Transverse colon (tissue), 4 donors: Measurements from ENCODE around the gene CACNA2D4. TPM values are rescaled to one million over a fixed set of nuclear protein-coding genes. Genes with fewer than 3 reads are reported as not detected.

ENCODE experiments used
- DNase-seq: peaks from one replicate; pipeline ENCODE4 v3.0.0-alpha.2; 2019
- H3K27ac ChIP-seq, 4 donors: fragments of 200-600 bp; sonication (generic); 2 replicates each; pipeline ENCODE4 v1.5.1; 2016 to 2018; ENCODE audit warnings: inconsistent platforms in 4 of 4
- H3K27me3 ChIP-seq: fragments of 200-600 bp; sonication (generic); 2 replicates; pipeline ENCODE4 v1.5.1; 2017; ENCODE audit warnings: inconsistent platforms
- H3K36me3 ChIP-seq, 4 donors: fragments of 200-600 bp; sonication (generic); 2 replicates each; pipeline ENCODE4 v1.5.1; 2017 to 2019; ENCODE audit warnings: inconsistent platforms in 4 of 4
- H3K4me1 ChIP-seq, 4 donors: fragments of 200-600 bp; sonication (generic); 2 replicates each; pipeline ENCODE4 v1.5.1; 2017 to 2020; ENCODE audit warnings: inconsistent platforms in 4 of 4
- H3K4me3 ChIP-seq, 4 donors: fragments of 200-600 bp; sonication (generic); 1 replicate in 1 of 4; 2 replicates in 3 of 4; pipeline versions ENCODE4 v1.5.1 to v1.6.1; 2017 to 2019; ENCODE audit warnings: inconsistent platforms in 4 of 4
- H3K9me3 ChIP-seq, 2 donors: fragments of 200-600 bp; sonication (generic); 2 replicates each; pipeline ENCODE4 v1.5.1; 2017 to 2019; ENCODE audit warnings: inconsistent platforms in 2 of 2
- EP300 ChIP-seq: sonication (generic); formaldehyde crosslinking; IDR thresholded peaks from one replicate; pipeline ENCODE4 v1.6.1; 2017; ENCODE audit warnings: antibody characterized with exemption, low read depth
- POLR2A ChIP-seq: fragments of 450-650 bp; IDR thresholded peaks from one replicate; pipeline ENCODE4 v1.6.1; 2016; ENCODE audit warnings: antibody characterized with exemption, mild to moderate bottlenecking, moderate library complexity
- POLR2AphosphoS5 ChIP-seq, 3 donors: sonication (generic); formaldehyde crosslinking; IDR thresholded peaks; one replicate each; pipeline ENCODE4 v1.6.1; 2016; ENCODE audit warnings: antibody characterized with exemption in 3 of 3
- WGBS, 2 donors: methylation state at CpG; one replicate each; pipeline ENCODE4 v1.1.5; 2018; ENCODE audit warnings: low coverage in 1 of 2; 5-methylcytosine and 5-hydroxymethylcytosine counted together
- in situ Hi-C, 4 donors: fragments of 200-750 bp; cut with MboI; loops; one replicate each; pipeline versions ENCODE4 v1.15.0 to v1.15.1; 2017; ENCODE audit warnings: low sequenced_read_pairs in 3 of 4, low pct_ligation_motif_present in 1 of 4, low pct_unique_long_range_greater_than_20kb in 1 of 4
- intact Hi-C: fragments of 100-400 bp; cut with DNase I; formaldehyde crosslinking; loops from one replicate; pipeline ENCODE4 v1.15.1; 2023; ENCODE audit warnings: low total_unique reads
- total RNA-seq, 4 donors: library from RNA; depleted of rRNA; stranded (reverse); fragments of >200 nt; gene quantifications; one replicate each; pipeline ENCODE4 v1.1.0, GENCODE V29; 2016
- TF ChIP-seq, protein P1 (sequence below), 5 experiments: fragments of 200-600 bp in 3 of 5; fragments of 450-650 bp in 2 of 5; sonication (generic) in 3 of 5; IDR thresholded peaks; 1 replicate in 2 of 5; 2 replicates in 3 of 5; pipeline ENCODE4 v1.5.1; 2016 to 2017; ENCODE audit warnings: antibody characterized with exemption in 5 of 5, inconsistent platforms in 3 of 5, mild to moderate bottlenecking in 2 of 5, moderate library complexity in 1 of 5

The CACNA2D4 gene
- total RNA-seq, 4 donors from 2014 or later, result 6.5 to 22.8 (median 7.2) TPM; not detected in 1

DNA sequence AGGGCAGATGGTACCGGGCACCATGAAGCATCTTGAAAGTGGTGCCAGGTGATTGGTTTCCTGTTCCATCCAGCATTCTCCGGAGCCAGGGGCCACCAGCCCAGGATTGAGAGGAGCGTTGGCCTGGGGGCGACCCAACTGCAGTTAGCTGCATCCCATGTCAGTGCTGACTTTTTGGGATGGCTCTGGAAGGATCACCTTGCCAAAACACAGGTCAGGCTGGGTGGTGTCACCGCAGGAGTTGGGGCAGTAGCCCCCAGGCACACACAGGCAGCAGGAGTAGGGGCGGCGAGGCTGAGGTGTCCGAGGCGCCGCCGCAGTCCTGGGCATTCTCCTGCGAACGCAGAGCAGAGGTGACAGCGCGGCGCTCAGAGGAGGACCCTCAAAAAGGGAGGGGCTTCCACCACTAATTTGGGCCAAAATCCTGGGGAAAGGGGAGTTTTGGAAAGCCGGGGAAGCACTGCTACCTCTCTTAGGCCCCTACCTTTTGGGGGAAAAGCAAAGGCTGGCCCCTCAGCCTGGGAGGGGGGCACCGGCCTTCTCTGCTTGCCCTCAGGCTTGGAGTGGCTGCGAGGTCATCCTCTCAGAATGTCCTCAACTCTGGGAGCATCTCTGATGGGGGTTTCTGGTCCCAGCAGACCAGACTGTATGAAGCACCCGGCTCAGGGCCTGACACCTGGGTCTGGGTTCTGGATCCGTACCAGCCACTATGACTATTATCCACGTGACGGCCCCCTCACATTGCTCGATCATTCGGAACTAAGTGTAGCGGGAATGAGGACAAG lies 124.8 kb downstream of the CACNA2D4 start:
- in situ Hi-C loops (loop anchor here in 1 of 4 donors (10.0 kb wide), 1 partner anchor 141 kb away; no protein-coding TSS in a partner anchor), intact Hi-C loops (loop anchor here (10.0 kb wide), 1 partner anchor 791 kb away; no protein-coding TSS in a partner anchor)
- TF ChIP-seq, protein P1, sequence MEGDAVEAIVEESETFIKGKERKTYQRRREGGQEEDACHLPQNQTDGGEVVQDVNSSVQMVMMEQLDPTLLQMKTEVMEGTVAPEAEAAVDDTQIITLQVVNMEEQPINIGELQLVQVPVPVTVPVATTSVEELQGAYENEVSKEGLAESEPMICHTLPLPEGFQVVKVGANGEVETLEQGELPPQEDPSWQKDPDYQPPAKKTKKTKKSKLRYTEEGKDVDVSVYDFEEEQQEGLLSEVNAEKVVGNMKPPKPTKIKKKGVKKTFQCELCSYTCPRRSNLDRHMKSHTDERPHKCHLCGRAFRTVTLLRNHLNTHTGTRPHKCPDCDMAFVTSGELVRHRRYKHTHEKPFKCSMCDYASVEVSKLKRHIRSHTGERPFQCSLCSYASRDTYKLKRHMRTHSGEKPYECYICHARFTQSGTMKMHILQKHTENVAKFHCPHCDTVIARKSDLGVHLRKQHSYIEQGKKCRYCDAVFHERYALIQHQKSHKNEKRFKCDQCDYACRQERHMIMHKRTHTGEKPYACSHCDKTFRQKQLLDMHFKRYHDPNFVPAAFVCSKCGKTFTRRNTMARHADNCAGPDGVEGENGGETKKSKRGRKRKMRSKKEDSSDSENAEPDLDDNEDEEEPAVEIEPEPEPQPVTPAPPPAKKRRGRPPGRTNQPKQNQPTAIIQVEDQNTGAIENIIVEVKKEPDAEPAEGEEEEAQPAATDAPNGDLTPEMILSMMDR (IDR thresholded peaks at IDR 0.05), result no peak
- TF ChIP-seq EP300 (no peak), POLR2AphosphoS5 (IDR thresholded peaks at IDR 0.05) (no peak), POLR2A (no peak)
- DNase-seq, result no peak
- H3K36me3 ChIP-seq, result no peaks in the 10 kb centered on the region
- H3K4me1 ChIP-seq, result peaks cover 10 to 25% (median 16%) of the 10 kb centered on the region in 4 donors
- no peaks in the 10 kb centered on the region for H3K9me3 ChIP-seq
- no peak overlapping the region for H3K27ac ChIP-seq
- 91 to 93% methylated on average over 6 to 26 of the region's 26 CpGs for WGBS, 2 donors
- no peak overlapping the region for H3K4me3 ChIP-seq
- no peaks in the 10 kb centered on the region for H3K27me3 ChIP-seq

- in situ Hi-C loops, result loop anchor here in 1 of 4 donors (10.0 kb wide), 1 partner anchor 142 kb away; no protein-coding TSS in a partner anchor
- intact Hi-C loops, result loop anchor here (10.0 kb wide), 1 partner anchor 792 kb away; no protein-coding TSS in a partner anchor
- WGBS, 2 donors, result 86 to 100% methylated on average over 1 to 6 of the region's 6 CpGs
- Histone ChIP-seq H3K27me3 (no peaks in the 10 kb centered on the region), H3K4me1 (peaks cover 9 to 20% (median 14%) of the 10 kb centered on the region in 4 donors), H3K27ac (no peak overlapping the region), H3K9me3 (no peaks in the 10 kb centered on the region), H3K4me3 (no peak overlapping the region), H3K36me3 (no peaks in the 10 kb centered on the region)
- no peak for DNase-seq
- TF ChIP-seq, protein P1 (IDR thresholded peaks at IDR 0.05), result no peak
- no peak for TF ChIP-seq POLR2A
- no peak for TF ChIP-seq POLR2AphosphoS5 (IDR thresholded peaks at IDR 0.05)
- no peak for TF ChIP-seq EP300
Measured at GRCh38 chr12:1792406-1792805, 126.0 kb downstream of the CACNA2D4 start.

DNA sequence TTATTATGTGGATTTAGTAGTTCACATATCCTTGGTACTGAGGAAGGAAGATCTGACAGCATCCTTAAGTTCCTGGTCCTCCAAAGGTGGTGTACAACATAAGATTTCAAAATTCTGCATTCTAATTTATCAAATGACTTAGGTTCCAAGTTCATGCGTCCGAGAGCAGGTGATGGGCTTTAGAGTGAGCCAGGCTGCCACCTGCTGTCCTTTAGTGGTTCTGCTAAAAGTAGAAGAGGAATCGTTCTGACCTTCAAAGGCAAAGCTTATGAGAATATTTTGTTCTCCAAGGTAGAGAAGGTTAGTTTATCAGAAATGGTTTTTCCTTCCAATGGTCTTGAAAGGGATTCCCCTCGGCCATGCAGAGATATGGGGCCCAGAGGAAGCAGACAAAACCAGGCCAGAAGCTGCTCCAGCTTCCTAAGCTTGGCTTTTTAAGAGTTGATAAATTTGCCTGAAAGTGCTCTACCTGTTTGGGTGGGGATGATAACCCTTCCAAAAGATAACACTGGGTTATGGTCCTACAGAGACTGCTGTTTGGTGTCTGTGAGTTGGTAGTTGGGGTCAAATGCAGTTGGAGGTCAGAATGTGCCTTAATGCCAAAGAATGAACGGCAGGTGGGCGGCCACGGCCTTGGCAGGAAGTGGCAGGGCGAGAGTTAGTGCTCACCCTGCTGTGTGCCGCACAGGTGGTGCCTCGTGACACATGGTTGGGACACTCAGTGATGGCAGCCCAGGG lies 127.2 kb downstream of the CACNA2D4 start:
- no peaks in the 10 kb centered on the region for H3K9me3 ChIP-seq
- no peak overlapping the region for H3K27ac ChIP-seq
- 47% methylated on average over 10 of the region's 10 CpGs; no CpG with 5 or more reads in 1 of the 2 donors for WGBS, 2 donors
- peaks cover 8 to 12% (median 10%) of the 10 kb centered on the region in 4 donors for H3K4me1 ChIP-seq
- DNase-seq, result peak; percentile 75
- in situ Hi-C loops, result loop anchor here in 1 of 4 donors (10.0 kb wide), 1 partner anchor 144 kb away; no protein-coding TSS in a partner anchor
- H3K4me3 ChIP-seq, result no peak overlapping the region
- H3K27me3 ChIP-seq, result no peaks in the 10 kb centered on the region
- peaks cover 0 to 3% (median 1%) of the 10 kb centered on the region in 4 donors for H3K36me3 ChIP-seq
- no peak for TF ChIP-seq POLR2A
- TF ChIP-seq, protein P1 (IDR thresholded peaks at IDR 0.05), result peak; percentile 76 to 93 (median 77)
- intact Hi-C loops, result loop anchor here (2.0 to 10.0 kb wide), 2 partner anchors 138 to 794 kb away; no protein-coding TSS in a partner anchor

- TF ChIP-seq POLR2A, result no peak
- TF ChIP-seq, protein P1 (IDR thresholded peaks at IDR 0.05), result no peak
- TF ChIP-seq EP300, result no peak
- no peak for TF ChIP-seq POLR2AphosphoS5 (IDR thresholded peaks at IDR 0.05)
- in situ Hi-C loops, result loop anchor here in 1 of 4 donors (10.0 kb wide), 1 partner anchor 144 kb away; no protein-coding TSS in a partner anchor
- Histone ChIP-seq H3K9me3 (no peaks in the 10 kb centered on the region), H3K27ac (no peak overlapping the region), H3K4me3 (no peak overlapping the region), H3K27me3 (no peaks in the 10 kb centered on the region), H3K4me1 (peaks cover 3 to 7% (median 5%) of the 10 kb centered on the region in 4 donors), H3K36me3 (peaks cover 0 to 11% (median 5%) of the 10 kb centered on the region in 4 donors)
- 83 to 90% methylated on average over 4 to 7 of the region's 7 CpGs for WGBS, 2 donors
- intact Hi-C loops, result loop anchor here (2.0 to 10.0 kb wide), 2 partner anchors 138 to 794 kb away; no protein-coding TSS in a partner anchor
- DNase-seq, result no peak
Measured at GRCh38 chr12:1790444-1790843, 128.0 kb downstream of the CACNA2D4 start.
